H1 (cell line): Measurements from ENCODE around the gene EXOG. TPM values are rescaled to one million over a fixed set of nuclear protein-coding genes. Genes with fewer than 3 reads are reported as not detected.

Experiments used
- BCL11A ChIP-seq, 2 experiments: IDR thresholded peaks; one replicate each; pipeline ENCODE4 v1.6.1; 2011; ENCODE audit warnings: low read depth in 2 of 2, low read length in 2 of 2, mild to moderate bottlenecking in 2 of 2
- CHD7 ChIP-seq: fragments of 300-600 bp; sonication (generic); IDR thresholded peaks from 2 replicates; pipeline ENCODE4 v1.7.1; 2012; ENCODE audit warnings: low read length, moderate library complexity, mild to moderate bottlenecking, inconsistent platforms; ENCODE audit not compliant: insufficient replicate concordance
- EGR1 ChIP-seq: IDR thresholded peaks from 2 replicates; pipeline ENCODE4 v1.6.1; 2011; ENCODE audit warnings: low read depth, low read length, borderline replicate concordance
- EZH2 ChIP-seq: fragments of 200-600 bp; sonication (generic); IDR thresholded peaks from 2 replicates; pipeline ENCODE4 v1.7.1; 2012; ENCODE audit warnings: low read depth, mild to moderate bottlenecking, moderate library complexity, low read length, inconsistent platforms; ENCODE audit not compliant: severe bottlenecking
- FOSL1 ChIP-seq: IDR thresholded peaks from 2 replicates; pipeline ENCODE4 v1.6.1; 2011; ENCODE audit warnings: mild to moderate bottlenecking, low read depth, low read length, moderate library complexity; ENCODE audit not compliant: insufficient read depth
- JUN ChIP-seq: IDR thresholded peaks from 2 replicates; pipeline ENCODE4 v1.6.1; 2011; ENCODE audit warnings: low read depth, mild to moderate bottlenecking, improper control_type of control experiment, low read length
- KDM4A ChIP-seq: IDR thresholded peaks from one replicate; pipeline ENCODE4 v1.7.1; 2012; ENCODE audit warnings: low read depth, mild to moderate bottlenecking, moderate library complexity, low read length, inconsistent platforms; ENCODE audit not compliant: severe bottlenecking
- MAFK ChIP-seq: IDR thresholded peaks from 2 replicates; pipeline ENCODE4 v1.6.1; 2012; ENCODE audit warnings: low read depth, mild to moderate bottlenecking, improper control_type of control experiment, low read length
- MAX ChIP-seq: IDR thresholded peaks from 2 replicates; pipeline ENCODE4 v1.6.1; 2012; ENCODE audit warnings: inconsistent platforms
- POU5F1 ChIP-seq: IDR thresholded peaks from 2 replicates; pipeline ENCODE4 v1.6.1; 2011; ENCODE audit warnings: low read depth, mild to moderate bottlenecking, low read length, moderate library complexity
- polyA plus RNA-seq, 7 experiments: library from polyadenylated mRNA; depleted of rRNA in 3 of 7; stranded (reverse) in 5 of 7; unstranded in 2 of 7; fragments of >200 nt in 5 of 7; fragments of 200-250 nt in 2 of 7; gene quantifications; 1 replicate in 5 of 7; 2 replicates in 1 of 7; 4 replicates in 1 of 7; pipeline versions ENCODE4 v1.2.1 to v1.2.3, GENCODE V29; 2011 to 2013; ENCODE audit warnings: missing spikeins in 2 of 7, mixed read lengths in 2 of 7
- total RNA-seq: library from RNA; stranded (reverse); fragmentation: NEBNext Ultra II Directional; extraction: Animal tissue kit (Norgen Biotek cat#: 25700); gene quantifications from 2 replicates; pipeline ENCODE4 v1.2.1, GENCODE V29; 2021
- TF ChIP-seq, protein P1 (sequence below): IDR thresholded peaks from 2 replicates; pipeline ENCODE4 v1.6.1; 2011; ENCODE audit warnings: low read length, improper control_type of control experiment

Gene EXOG
- total and polyA plus RNA-seq, 2 of the 8 experiments (the other 6 are each of a cell fraction or from before 2014, with no cell fraction given), result 7.2 to 12.9 TPM

DNA sequence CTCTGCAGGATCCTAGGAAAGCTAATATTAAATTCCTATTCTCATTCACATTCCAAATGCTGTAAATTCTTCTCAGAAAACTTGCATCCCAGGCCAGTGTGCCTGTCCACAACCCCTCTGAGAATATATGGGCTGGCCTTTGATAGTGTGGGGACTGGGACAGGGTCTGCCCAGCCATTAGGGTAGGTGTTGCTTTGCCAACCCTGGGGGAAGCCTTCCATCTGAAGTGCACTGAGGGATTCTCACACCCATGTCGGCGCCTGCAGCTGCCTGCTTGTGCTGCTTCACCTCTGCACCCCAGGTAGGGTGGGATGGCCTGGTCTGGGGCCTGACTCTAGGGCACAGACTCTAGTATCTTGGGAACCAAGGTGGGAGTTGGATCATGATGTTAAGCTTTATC, 15.2 kb upstream of the EXOG start (continued):
- TF ChIP-seq CHD7 (no peak), FOSL1 (no peak), BCL11A (IDR thresholded peaks at IDR 0.05; ENCODE audit: low read depth in 2 of 2, low read length in 2 of 2) (no peak), JUN (no peak), EGR1 (no peak), KDM4A (no peak), POU5F1 (no peak), MAFK (no peak), EZH2 (no peak), MAX (no peak)
- TF ChIP-seq, protein P1, sequence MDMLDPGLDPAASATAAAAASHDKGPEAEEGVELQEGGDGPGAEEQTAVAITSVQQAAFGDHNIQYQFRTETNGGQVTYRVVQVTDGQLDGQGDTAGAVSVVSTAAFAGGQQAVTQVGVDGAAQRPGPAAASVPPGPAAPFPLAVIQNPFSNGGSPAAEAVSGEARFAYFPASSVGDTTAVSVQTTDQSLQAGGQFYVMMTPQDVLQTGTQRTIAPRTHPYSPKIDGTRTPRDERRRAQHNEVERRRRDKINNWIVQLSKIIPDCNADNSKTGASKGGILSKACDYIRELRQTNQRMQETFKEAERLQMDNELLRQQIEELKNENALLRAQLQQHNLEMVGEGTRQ, result no peak
